ENCODE measurements around the gene RTN4RL1.

DNA sequence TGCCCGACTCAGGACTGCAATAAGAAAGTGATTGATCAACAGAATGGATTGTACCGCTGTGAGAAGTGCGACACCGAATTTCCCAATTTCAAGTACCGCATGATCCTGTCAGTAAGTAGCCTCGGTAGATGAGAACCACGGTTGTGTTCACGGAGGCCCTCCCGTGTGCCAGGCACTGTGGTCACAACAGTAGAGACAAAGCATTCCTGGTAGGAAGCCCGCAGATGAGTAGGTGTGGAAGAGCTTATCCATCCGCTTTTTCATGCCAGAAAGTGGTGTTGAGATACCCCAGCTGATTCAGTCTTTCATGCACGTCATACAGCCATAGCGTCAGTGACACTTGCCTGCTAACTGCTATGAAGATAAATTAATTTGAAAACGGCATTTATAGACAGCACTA is 136.4 kb downstream of the RTN4RL1 start:
- TF ChIP-seq, protein P1, sequence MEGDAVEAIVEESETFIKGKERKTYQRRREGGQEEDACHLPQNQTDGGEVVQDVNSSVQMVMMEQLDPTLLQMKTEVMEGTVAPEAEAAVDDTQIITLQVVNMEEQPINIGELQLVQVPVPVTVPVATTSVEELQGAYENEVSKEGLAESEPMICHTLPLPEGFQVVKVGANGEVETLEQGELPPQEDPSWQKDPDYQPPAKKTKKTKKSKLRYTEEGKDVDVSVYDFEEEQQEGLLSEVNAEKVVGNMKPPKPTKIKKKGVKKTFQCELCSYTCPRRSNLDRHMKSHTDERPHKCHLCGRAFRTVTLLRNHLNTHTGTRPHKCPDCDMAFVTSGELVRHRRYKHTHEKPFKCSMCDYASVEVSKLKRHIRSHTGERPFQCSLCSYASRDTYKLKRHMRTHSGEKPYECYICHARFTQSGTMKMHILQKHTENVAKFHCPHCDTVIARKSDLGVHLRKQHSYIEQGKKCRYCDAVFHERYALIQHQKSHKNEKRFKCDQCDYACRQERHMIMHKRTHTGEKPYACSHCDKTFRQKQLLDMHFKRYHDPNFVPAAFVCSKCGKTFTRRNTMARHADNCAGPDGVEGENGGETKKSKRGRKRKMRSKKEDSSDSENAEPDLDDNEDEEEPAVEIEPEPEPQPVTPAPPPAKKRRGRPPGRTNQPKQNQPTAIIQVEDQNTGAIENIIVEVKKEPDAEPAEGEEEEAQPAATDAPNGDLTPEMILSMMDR (IDR thresholded peaks at IDR 0.05; ENCODE audit: insufficient read depth, low read length, poor library complexity, severe bottlenecking), result no peak
- TF ChIP-seq EZH2phosphoT487 (conservative IDR thresholded peaks at IDR 0.05; ENCODE audit: low read length), result no peak

Measured in SU-DHL-6 (cell line).